ENCODE measurements around the gene WWOX. TPM values are rescaled to one million over a fixed set of nuclear protein-coding genes. Genes with fewer than 3 reads are reported as not detected.

Gene WWOX
- total RNA-seq, 6 experiments from 2014 or later = 0.46 to 3.4 (median 1.3) TPM

DNA sequence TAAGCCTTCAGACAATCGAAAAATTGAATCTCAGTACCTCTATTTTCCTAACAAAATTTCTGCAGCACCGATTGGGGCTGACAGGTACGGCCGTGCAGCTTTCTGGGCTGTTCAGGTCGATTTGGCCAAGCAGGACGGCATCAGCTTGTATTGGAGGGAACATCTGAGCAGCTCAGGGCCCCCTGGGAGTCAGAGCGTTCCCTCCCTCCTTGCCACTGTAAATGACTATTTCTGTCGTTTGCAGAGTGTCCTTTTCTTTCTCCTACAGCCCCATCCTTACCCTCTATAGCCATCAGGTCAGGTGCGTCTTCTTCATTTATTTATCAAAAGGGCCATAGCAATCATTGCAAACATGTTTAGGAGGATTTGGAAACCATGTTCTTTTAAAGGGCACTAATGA lies 731.1 kb downstream of the WWOX start:
- no peaks in the 10 kb centered on the region for H3K4me1 Mint-ChIP-seq (ENCODE audit: low read depth)
- no peak for DNase-seq
- no peak overlapping the region for H3K27ac Mint-ChIP-seq
- TF ChIP-seq, protein P1, sequence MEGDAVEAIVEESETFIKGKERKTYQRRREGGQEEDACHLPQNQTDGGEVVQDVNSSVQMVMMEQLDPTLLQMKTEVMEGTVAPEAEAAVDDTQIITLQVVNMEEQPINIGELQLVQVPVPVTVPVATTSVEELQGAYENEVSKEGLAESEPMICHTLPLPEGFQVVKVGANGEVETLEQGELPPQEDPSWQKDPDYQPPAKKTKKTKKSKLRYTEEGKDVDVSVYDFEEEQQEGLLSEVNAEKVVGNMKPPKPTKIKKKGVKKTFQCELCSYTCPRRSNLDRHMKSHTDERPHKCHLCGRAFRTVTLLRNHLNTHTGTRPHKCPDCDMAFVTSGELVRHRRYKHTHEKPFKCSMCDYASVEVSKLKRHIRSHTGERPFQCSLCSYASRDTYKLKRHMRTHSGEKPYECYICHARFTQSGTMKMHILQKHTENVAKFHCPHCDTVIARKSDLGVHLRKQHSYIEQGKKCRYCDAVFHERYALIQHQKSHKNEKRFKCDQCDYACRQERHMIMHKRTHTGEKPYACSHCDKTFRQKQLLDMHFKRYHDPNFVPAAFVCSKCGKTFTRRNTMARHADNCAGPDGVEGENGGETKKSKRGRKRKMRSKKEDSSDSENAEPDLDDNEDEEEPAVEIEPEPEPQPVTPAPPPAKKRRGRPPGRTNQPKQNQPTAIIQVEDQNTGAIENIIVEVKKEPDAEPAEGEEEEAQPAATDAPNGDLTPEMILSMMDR (IDR thresholded peaks at IDR 0.05) = no peak
- no peaks in the 10 kb centered on the region for H3K27me3 Mint-ChIP-seq (ENCODE audit: insufficient read depth)
- H3K36me3 Mint-ChIP-seq (ENCODE audit: low read depth) = peaks cover 5% of the 10 kb centered on the region; the same call in 1 of the 2 replicates
- H3K4me3 Mint-ChIP-seq = no peak overlapping the region
- peaks cover 59% of the 10 kb centered on the region for H3K9me3 Mint-ChIP-seq

- Mint-ChIP-seq H3K27ac (no peak overlapping the region), H3K4me3 (no peak overlapping the region)
Measured at GRCh38 chr16:78832100-78832499, 732.6 kb downstream of the WWOX start.

DNA sequence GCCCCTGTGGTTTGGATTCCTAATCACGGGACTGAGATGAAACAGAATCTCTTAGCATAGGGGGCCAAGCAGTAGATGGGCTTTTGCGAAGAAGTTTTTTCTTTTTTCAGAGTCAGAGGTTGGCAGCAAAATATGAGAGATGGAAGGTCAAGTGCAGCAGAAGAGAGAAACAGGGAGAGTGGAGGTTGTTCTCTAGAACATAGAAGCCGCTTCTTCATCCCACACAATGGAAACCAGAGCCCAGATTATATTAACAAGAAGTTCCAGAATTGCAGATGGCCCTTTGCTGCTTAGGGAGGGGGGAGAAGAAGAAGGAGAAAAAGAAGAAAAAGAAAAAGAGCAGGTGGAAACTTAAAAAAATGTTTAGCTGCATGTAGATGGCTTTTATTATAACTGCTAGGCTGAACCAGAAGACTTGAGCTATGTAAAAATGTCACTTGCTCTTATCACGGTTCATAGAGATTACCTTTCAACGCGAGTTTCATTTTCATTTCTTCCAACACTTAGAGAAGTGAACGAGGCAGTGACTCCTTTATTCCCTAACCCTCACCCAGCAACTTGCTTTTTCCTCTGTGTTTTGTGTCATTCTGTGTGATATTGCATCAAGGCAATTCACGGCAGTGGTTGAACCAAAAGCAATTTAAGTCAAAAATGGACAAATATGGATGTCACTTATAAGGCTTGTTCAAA lies 737.5 kb downstream of the WWOX start:
- H3K27ac Mint-ChIP-seq = no peak overlapping the region

More at GRCh38 chr16:78832100-78832499, 732.6 kb downstream of the WWOX start:
- TF ChIP-seq, protein P1 (IDR thresholded peaks at IDR 0.05) = no peak
- no peak for DNase-seq
- Mint-ChIP-seq H3K27me3 (ENCODE audit: insufficient read depth) (no peaks in the 10 kb centered on the region), H3K36me3 (ENCODE audit: low read depth) (peaks cover 5% of the 10 kb centered on the region; the same call in 1 of the 2 replicates), H3K4me1 (ENCODE audit: low read depth) (no peaks in the 10 kb centered on the region), H3K9me3 (peaks cover 62% of the 10 kb centered on the region)

GRCh38 chr16:78837706-78838105 lies 738.3 kb downstream of the WWOX start:
- H3K4me3 Mint-ChIP-seq = no peak overlapping the region
- no peak for DNase-seq
- H3K4me1 Mint-ChIP-seq (ENCODE audit: low read depth) = no peaks in the 10 kb centered on the region
- peaks cover 5% of the 10 kb centered on the region; the same call in 1 of the 2 replicates for H3K36me3 Mint-ChIP-seq (ENCODE audit: low read depth)
- H3K9me3 Mint-ChIP-seq = peaks cover 71% of the 10 kb centered on the region
- H3K27ac Mint-ChIP-seq = no peak overlapping the region
- TF ChIP-seq, protein P1 (IDR thresholded peaks at IDR 0.05) = no peak
- peaks cover 2% of the 10 kb centered on the region; the same call in 1 of the 2 replicates for H3K27me3 Mint-ChIP-seq (ENCODE audit: insufficient read depth)

More for the DNA sequence above, 737.5 kb downstream of the WWOX start:
- TF ChIP-seq, protein P1 (IDR thresholded peaks at IDR 0.05) = no peak
- Mint-ChIP-seq H3K4me1 (ENCODE audit: low read depth) (no peaks in the 10 kb centered on the region), H3K36me3 (ENCODE audit: low read depth) (peaks cover 5% of the 10 kb centered on the region; the same call in 1 of the 2 replicates), H3K27me3 (ENCODE audit: insufficient read depth) (peaks cover 2% of the 10 kb centered on the region; the same call in 1 of the 2 replicates), H3K9me3 (peaks cover 63% of the 10 kb centered on the region), H3K4me3 (no peak overlapping the region)
- DNase-seq = no peak

DNA sequence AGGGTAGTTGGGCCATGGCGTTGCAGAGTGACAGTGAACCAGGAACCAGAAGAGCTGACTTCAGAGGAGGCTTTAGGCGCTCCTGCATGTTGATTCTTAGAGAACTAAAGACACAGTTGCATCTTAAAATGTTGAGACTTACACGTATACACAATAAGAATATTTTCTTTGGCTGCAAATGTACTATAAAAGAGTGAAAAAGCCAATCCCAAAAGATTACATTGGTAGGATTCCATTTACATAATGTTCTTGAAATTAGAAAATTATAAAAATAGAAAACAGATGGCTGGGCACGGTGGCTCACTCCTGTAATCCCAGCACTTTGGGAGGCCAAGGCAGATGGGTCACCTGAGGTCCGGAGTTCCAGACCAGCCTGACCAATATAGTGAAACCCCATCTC lies 738.8 kb downstream of the WWOX start:
- no peak overlapping the region for H3K27ac Mint-ChIP-seq
- peaks cover 3% of the 10 kb centered on the region; the same call in 1 of the 2 replicates for H3K36me3 Mint-ChIP-seq (ENCODE audit: low read depth)
- no peak overlapping the region for H3K4me3 Mint-ChIP-seq
- TF ChIP-seq, protein P1 (IDR thresholded peaks at IDR 0.05) = no peak
- H3K9me3 Mint-ChIP-seq = peaks cover 72% of the 10 kb centered on the region
- H3K27me3 Mint-ChIP-seq (ENCODE audit: insufficient read depth) = peaks cover 2% of the 10 kb centered on the region; the same call in 1 of the 2 replicates
- H3K4me1 Mint-ChIP-seq (ENCODE audit: low read depth) = no peaks in the 10 kb centered on the region
- no peak for DNase-seq
